ENCODE measurements around the gene ALDOC.

ALDOC gene

DNA sequence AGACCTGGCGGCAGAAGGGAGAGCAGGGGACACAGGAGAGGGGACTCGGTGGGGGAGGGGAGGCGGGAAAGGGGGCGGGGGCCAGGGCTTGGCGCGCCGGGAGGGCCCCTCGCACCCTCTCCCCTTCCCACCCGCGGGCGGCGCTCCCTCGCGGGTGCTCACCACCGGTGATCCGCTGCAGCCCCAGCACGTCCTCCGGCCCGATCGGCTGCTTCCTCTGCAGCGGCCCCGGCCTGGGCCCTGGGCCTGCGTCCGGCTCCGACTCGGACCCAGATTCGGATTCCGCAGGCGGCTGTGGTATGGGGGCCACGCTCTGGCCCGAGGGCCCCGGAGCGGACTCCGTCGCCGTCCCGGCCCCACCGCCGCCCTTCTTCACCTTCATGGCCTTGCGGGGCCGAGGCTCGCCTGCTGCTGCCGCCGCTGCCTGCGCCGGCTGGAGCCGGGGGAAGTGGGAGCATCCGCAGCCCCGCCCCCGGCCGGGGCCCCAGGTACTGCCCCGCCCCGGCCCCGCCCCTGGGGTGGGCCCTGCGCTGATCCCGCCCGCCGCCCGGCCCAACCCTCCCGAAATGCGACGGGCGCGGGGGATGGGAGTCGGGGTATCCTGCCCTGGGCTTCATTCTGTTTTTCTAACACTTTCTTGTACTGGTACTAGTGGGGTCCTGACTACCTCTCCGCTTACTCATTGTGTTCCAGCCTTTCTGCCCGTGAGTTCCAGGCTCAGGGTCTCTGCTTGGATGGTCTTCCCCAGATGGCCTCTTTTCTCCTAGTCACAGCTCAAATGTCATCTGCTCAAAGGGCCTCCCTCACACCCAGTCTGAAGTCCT lies 24.3 kb downstream of the ALDOC start, which contains the start of gene UNC119:
TSS of gene UNC119 (minus strand) at position 449 of the 824 bp plus-strand sequence. CDS start at position 382, 67 bp downstream.
- peak; percentile 56 to 75 for DNase-seq (ENCODE audit: low read depth in 2 of 2)

DNA sequence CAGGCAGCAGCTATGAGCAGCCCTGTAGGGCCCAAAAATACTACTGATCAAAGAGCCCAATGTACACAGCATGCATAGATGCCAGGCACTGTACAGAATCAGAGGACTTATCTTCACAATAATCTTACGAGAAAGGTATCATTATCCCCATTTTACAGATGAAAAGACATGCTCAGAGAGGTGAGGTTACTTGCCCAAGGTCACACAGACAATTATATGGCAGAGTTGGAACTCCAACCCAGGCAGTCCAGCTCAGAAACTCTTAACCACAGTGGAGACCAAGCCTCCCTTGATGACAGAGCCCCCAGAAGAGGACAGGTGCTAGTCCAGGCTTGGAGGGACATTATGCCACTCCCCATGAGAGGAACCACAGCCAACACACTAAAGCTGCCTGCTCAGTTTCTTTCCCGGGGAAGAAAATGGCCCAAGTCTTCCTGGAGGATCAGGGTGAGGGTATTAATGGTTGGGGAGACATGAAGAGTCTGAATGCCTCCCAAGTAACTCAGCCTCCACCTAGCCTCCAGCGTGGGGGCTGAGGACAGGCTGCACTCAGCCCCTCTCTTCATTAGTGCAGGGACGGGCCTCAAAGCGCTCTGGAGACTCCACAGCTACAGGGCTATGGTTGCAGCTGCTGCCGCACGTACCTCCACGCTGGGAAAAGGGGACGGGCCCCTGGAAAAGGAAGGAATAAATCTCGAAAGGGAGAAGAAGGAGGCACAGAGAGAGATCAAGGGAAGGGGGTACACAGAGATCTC lies 25.1 kb downstream of the ALDOC start:
- no peak for DNase-seq (ENCODE audit: low read depth in 2 of 2)

DNA sequence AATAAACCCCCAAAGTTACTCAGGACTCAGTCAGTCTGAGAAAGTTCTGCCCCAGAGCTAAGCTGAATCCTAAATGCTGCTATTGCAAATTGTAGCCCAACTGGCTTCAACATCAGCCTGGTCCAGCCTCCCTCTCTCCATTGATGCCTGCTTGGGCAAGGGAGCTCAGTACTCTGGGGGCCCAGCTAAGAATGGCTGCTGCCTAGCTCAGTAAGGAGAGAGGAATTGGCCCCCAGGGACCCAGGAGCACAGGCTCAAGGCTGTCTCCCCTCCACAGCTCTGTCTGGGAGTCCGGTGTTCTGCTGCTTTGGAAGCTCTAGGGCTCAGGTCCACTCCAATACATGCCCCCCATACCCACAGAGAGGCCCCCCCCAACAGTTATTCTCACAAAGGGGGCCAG lies 25.8 kb downstream of the ALDOC start:
- DNase-seq (ENCODE audit: low read depth in 2 of 2), result no peak

DNA sequence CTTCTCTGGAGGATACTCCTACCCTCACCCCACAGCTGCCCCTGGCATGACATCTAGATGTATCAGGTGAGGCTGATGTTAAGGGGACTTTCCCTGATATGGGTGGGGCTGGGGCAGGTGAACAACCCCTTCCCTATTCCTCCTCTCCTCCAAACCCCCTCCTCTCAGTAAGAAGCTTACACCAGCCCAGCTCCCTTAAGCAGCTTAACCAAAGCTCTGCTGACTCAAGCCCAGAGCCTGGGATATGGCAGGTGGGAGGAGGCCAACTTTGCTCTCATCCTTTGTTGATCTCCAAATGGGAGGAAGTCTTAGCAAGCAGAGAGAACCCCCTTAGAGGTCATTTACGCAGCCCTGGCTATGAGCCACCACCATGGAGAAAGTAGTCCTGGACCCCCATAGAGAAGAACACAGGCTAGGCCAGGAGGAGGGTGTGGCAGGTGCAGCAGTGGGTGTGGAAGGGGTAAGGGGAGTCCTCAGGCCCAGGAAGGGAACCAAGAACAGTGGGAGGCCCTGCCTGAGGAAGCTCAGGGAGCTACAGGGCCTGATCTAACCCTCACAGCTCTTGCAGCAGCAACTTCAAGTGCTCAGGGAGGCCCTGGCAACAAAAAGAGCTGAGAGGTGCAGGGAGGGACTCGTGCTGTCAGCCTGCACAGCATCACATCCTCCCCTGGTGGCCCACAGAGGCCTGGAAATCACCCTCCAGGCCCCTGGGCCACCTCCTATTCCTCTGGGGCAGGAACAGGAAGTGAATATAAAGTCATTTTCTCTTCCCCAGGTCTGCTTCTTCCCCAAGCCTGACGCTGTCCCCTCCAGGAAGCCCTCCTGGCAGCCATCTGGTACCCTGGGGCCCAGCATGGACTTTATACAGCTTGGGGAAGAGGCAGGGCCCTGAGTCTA lies 27.2 kb downstream of the ALDOC start:
- DNase-seq (ENCODE audit: low read depth in 2 of 2), result peak; percentile 21 to 27

- DNase-seq (ENCODE audit: low read depth in 2 of 2), result no peak
Measured at GRCh38 chr17:28548417-28549130, 28.1 kb downstream of the ALDOC start.

- DNase-seq (ENCODE audit: low read depth in 2 of 2), result peak in 1 of 2 donors; percentile 49
Measured at GRCh38 chr17:28547623-28548416, 28.9 kb downstream of the ALDOC start.

GRCh38 chr17:28547096-28547622 lies 29.5 kb downstream of the ALDOC start:
- no peak for DNase-seq (ENCODE audit: low read depth in 2 of 2)

DNA sequence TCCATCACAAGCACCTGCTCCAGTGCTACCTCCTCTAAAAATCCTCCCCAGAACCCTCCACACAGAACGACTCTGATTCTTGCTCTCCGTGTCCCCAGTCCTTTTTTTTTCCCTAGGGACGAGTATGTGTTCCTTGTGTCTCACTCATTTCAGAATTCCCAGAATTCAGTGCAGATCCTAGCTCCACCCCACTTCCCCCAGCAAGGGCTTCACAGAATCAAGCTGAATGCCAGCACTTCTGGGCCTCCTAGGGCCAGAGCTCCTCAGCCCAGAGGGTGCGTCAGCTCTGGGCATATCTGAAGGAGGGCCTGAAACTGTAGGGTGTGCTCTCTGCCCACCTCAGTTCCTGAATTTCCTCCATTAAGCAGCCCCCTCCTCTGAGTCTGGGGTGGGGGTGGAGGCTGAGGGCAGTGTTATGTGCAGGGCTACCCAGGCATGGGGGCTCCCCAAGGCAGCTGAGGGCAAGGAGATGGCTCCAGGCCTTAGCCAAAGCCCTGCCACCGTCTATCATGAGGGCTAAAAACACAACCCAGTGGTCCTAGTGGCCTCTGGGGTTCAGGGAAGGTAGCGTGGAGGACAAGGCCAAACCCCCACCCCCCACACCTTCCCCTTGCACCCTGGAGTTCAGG lies 30.8 kb downstream of the ALDOC start:
- no peak for DNase-seq (ENCODE audit: low read depth in 2 of 2)

- no peak for DNase-seq (ENCODE audit: low read depth in 2 of 2)
Measured at GRCh38 chr17:28545141-28545503, 31.6 kb downstream of the ALDOC start.

- no peak for DNase-seq (ENCODE audit: low read depth in 2 of 2)
Measured at GRCh38 chr17:28544402-28545140, 32.1 kb downstream of the ALDOC start.

GRCh38 chr17:28541439-28541838 lies 35.3 kb downstream of the ALDOC start:
- no peak for DNase-seq (ENCODE audit: low read depth in 2 of 2)

- no peak for DNase-seq (ENCODE audit: low read depth in 2 of 2)
Measured at GRCh38 chr17:28540231-28540630, 36.5 kb downstream of the ALDOC start.

- DNase-seq (ENCODE audit: low read depth in 2 of 2), result no peak
Measured at GRCh38 chr17:28538296-28538895, 38.3 kb downstream of the ALDOC start.

GRCh38 chr17:28537219-28537610 lies 39.5 kb downstream of the ALDOC start:
- DNase-seq (ENCODE audit: low read depth in 2 of 2), result no peak

DNA sequence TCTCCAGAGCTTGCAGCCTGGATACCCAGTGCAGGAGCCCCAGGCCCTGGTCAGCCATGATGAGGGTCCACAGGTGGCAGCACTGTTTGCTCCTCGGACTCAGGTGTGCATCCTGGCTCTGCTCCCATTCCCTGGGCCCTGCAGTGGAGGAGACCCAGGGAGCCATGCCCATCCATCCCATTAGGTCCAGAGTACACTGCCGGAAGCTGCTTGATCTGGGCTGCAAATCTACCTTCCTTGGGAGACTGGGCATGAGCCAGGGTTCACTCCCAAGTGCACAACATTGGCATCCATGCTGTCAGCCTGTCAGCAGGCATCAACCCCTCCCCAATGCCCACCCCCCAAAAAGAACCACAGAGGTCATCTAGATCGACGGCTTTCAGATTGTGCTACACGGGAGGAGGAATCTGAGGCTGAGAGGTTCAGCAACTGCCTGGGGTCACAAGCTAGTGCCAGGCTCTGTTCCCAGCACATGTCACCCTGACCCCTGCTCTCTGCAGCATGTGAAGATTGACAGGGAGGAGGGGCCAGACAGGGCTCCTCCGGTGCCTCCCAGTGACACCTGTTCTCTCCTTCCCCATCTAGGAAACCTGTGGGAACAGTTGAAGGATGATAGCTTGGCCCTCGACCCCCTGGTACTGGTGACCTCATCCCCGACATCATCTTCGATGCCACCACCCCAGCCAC lies 40.0 kb downstream of the ALDOC start:
- DNase-seq (ENCODE audit: low read depth in 2 of 2), result no peak

- no peak for DNase-seq (ENCODE audit: low read depth in 2 of 2)
Measured at GRCh38 chr17:28534740-28535375, 41.8 kb downstream of the ALDOC start.

DNA sequence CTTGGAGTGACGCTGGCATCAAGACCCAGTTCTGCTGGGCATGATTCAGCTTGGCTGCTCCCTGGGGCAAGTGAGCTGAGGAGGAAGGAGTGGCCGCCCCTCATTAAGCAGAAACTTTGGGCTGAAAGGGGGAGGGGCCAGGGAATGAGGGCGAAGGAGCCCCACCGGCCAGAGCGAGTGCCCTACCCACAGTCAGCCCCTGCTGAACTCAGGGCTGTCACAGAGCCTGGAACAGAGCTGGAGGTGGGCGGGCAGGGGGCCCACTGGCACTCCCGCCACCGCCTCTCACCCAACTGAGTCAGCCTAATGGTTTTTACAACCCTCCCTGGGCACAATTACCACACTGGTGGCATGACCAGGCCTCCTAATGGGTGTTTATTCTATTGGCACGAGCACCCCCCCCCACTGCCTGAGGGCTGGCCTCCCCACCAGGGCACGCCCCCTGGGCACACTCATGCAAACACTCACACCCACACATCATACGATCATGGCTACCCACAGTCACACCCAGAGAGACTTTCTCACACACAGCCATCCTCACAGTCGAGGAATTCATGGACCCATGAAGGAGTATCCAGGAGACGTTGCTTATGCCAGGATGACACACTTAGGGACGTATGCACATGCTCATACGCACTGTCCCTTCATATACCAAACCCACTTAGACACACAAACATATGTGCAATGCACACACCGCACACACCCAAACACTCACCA lies 43.4 kb downstream of the ALDOC start:
- no peak for DNase-seq (ENCODE audit: low read depth in 2 of 2)
